ENCODE results near the gene FBN1. TPM values are rescaled to one million over a fixed set of nuclear protein-coding genes. Genes with fewer than 3 reads are reported as not detected.

The FBN1 gene
- polyA plus RNA-seq, 2 of the 4 experiments (the other 2 are of a cell fraction): 6.3 to 9.4 TPM

DNA sequence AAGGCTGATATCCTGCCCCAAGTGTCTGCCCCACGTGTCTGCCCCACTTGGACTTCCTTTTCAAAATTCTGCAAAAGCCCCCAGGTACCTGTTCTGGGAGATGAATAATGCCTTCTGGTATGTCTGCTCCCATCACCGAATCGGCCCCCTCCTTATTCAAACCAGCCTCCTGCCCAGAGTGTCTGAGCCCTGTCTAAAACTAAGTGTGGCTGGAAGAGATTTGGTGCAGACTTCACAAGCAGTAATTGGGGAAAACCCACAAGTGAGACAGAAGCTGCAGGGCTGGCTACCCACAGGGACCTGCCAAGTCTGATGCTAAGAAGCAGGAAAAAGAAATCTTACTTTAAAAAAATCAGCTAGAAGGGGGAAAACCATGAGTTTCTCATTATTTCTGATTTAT is 229.2 kb downstream of the FBN1 start:
- Histone ChIP-seq H3K27ac (peak overlapping the region in 1 of 2 experiments; percentile 80; a peak in 2 of 6 replicates), H3K4me3 (no peak overlapping the region), H3K9me3 (no peaks in the 10 kb centered on the region), H3K4me1 (peaks cover 20% of the 10 kb centered on the region), H3K4me2 (no peak overlapping the region)
- FAIRE-seq: no peak
- no peak for DNase-seq (ENCODE audit: low read depth in 1 of 2, low spot score in 1 of 2)
- POLR2A ChIA-PET: no interaction called here
- no peak for ATAC-seq
- CTCF ChIA-PET: interaction anchor here (1.3 to 1.7 kb wide), 2 partner anchors 58 to 59 kb away, joined by 4 to 5 read pairs; no protein-coding TSS in a partner anchor
- TF ChIP-seq HOXB13 (CRISPR knock-in tag; IDR thresholded peaks at IDR 0.05; ENCODE audit: low read depth): no peak
- TF ChIP-seq, protein P1, sequence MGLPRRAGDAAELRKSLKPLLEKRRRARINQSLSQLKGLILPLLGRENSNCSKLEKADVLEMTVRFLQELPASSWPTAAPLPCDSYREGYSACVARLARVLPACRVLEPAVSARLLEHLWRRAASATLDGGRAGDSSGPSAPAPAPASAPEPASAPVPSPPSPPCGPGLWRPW (IDR thresholded peaks at IDR 0.05): no peak
- TF ChIP-seq, protein P2, sequence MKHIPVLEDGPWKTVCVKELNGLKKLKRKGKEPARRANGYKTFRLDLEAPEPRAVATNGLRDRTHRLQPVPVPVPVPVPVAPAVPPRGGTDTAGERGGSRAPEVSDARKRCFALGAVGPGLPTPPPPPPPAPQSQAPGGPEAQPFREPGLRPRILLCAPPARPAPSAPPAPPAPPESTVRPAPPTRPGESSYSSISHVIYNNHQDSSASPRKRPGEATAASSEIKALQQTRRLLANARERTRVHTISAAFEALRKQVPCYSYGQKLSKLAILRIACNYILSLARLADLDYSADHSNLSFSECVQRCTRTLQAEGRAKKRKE (CRISPR knock-in tag; IDR thresholded peaks at IDR 0.05; ENCODE audit: low read depth): no peak
- no peak for TF ChIP-seq TP53 (CRISPR knock-in tag; IDR thresholded peaks at IDR 0.05)
- no peak for TF ChIP-seq MAZ (IDR thresholded peaks at IDR 0.05; ENCODE audit: borderline replicate concordance, low read depth, low read length)
- TF ChIP-seq EP300 (IDR thresholded peaks at IDR 0.05): no peak
- no peak for TF ChIP-seq NPAS2 (CRISPR knock-in tag; IDR thresholded peaks at IDR 0.05; ENCODE audit: borderline replicate concordance)
- no peak for TF ChIP-seq RCOR1 (IDR thresholded peaks at IDR 0.05; ENCODE audit: low read depth, low read length)
- no peak for TF ChIP-seq SMC3 (IDR thresholded peaks at IDR 0.05)
- no peak for TF ChIP-seq GATA3 (IDR thresholded peaks at IDR 0.05; ENCODE audit: borderline replicate concordance)
- TF ChIP-seq CHD4 (IDR thresholded peaks at IDR 0.05; ENCODE audit: borderline replicate concordance): no peak
- TF ChIP-seq, protein P3, sequence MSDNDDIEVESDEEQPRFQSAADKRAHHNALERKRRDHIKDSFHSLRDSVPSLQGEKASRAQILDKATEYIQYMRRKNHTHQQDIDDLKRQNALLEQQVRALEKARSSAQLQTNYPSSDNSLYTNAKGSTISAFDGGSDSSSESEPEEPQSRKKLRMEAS (IDR thresholded peaks at IDR 0.05): no peak
- TF ChIP-seq, protein P4, sequence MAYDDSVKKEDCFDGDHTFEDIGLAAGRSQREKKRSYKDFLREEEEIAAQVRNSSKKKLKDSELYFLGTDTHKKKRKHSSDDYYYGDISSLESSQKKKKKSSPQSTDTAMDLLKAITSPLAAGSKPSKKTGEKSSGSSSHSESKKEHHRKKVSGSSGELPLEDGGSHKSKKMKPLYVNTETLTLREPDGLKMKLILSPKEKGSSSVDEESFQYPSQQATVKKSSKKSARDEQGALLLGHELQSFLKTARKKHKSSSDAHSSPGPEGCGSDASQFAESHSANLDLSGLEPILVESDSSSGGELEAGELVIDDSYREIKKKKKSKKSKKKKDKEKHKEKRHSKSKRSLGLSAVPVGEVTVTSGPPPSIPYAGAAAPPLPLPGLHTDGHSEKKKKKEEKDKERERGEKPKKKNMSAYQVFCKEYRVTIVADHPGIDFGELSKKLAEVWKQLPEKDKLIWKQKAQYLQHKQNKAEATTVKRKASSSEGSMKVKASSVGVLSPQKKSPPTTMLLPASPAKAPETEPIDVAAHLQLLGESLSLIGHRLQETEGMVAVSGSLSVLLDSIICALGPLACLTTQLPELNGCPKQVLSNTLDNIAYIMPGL (CRISPR knock-in tag; IDR thresholded peaks at IDR 0.05; ENCODE audit: borderline replicate concordance): no peak
- TF ChIP-seq, protein P5, sequence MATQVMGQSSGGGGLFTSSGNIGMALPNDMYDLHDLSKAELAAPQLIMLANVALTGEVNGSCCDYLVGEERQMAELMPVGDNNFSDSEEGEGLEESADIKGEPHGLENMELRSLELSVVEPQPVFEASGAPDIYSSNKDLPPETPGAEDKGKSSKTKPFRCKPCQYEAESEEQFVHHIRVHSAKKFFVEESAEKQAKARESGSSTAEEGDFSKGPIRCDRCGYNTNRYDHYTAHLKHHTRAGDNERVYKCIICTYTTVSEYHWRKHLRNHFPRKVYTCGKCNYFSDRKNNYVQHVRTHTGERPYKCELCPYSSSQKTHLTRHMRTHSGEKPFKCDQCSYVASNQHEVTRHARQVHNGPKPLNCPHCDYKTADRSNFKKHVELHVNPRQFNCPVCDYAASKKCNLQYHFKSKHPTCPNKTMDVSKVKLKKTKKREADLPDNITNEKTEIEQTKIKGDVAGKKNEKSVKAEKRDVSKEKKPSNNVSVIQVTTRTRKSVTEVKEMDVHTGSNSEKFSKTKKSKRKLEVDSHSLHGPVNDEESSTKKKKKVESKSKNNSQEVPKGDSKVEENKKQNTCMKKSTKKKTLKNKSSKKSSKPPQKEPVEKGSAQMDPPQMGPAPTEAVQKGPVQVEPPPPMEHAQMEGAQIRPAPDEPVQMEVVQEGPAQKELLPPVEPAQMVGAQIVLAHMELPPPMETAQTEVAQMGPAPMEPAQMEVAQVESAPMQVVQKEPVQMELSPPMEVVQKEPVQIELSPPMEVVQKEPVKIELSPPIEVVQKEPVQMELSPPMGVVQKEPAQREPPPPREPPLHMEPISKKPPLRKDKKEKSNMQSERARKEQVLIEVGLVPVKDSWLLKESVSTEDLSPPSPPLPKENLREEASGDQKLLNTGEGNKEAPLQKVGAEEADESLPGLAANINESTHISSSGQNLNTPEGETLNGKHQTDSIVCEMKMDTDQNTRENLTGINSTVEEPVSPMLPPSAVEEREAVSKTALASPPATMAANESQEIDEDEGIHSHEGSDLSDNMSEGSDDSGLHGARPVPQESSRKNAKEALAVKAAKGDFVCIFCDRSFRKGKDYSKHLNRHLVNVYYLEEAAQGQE (IDR thresholded peaks at IDR 0.05): no peak
- WGBS (ENCODE audit: missing lambda C conversion rate): 74% methylated on average over 3 of the region's 3 CpGs

DNA sequence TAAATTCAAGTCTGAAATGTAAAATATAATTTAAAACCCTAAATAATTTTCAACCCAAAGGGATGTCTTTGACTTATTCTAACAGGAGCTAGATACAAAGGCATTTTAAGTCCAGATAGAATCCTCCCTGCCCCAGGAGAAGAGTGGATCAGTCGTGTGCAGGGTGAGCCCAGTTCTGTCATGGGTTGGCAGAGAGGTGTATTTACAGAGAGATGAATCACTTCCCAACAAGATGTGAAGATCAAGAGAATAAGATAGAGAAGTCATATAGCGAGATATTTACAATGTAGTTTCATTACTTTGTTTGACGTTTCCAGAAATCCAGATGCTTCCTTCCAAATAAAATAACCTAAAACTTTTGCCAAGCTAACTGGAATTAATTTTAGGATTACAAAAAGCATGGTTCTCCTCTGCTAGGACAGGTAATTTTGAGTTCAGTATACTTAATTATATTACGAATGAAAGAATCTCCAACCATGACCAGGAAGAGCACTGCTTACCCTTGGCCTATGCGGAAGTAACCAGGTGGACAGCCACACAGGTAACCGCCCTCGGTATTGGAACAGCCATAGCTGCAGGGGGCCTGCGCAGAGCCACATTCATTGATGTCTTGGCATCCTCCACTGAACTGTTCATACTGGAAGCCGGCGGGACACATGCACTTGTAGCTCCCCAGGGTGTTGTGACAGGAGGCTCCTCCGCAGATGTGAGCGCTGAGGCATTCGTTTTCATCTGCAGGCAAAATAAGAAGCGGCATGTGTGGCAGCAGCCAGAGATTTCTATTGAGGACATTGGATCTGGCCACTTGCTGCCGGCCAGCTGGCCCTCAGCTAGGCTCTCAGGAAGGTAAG is 230.2 kb downstream of the FBN1 start:
- ATAC-seq (peak; percentile 87 to 97), DNase-seq (ENCODE audit: low read depth in 1 of 2, low spot score in 1 of 2) (peak; percentile 24 to 57), FAIRE-seq (no peak)
- peak overlapping the region; percentile 66 for H3K4me2 ChIP-seq
- ChIA-PET CTCF (interaction anchor here (1.7 kb wide), 1 partner anchor 58 kb away, joined by 5 read pairs; no protein-coding TSS in a partner anchor), POLR2A (no interaction called here)
- H3K27ac ChIP-seq: peak overlapping the region; percentile 42 to 80; a peak in 4 of 6 replicates
- H3K4me1 ChIP-seq: peaks cover 20% of the 10 kb centered on the region
- no peaks in the 10 kb centered on the region for H3K9me3 ChIP-seq
- H3K4me3 ChIP-seq: no peak overlapping the region
- WGBS (ENCODE audit: missing lambda C conversion rate): 58% methylated on average over 10 of the region's 15 CpGs
- TF ChIP-seq ESRRA (IDR thresholded peaks at IDR 0.05; ENCODE audit: borderline replicate concordance, low read length): no peak
- no peak for TF ChIP-seq ZFP36 (IDR thresholded peaks at IDR 0.05; ENCODE audit: borderline replicate concordance, partially characterized antibody)
- no peak for TF ChIP-seq NPAS2 (CRISPR knock-in tag; IDR thresholded peaks at IDR 0.05; ENCODE audit: borderline replicate concordance)
- peak; percentile 71; the same call in 1 of the 2 replicates for TF ChIP-seq GATA3 (IDR thresholded peaks at IDR 0.05; ENCODE audit: borderline replicate concordance)
- no peak for TF ChIP-seq CEBPB (IDR thresholded peaks at IDR 0.05)
- TF ChIP-seq, protein P6, sequence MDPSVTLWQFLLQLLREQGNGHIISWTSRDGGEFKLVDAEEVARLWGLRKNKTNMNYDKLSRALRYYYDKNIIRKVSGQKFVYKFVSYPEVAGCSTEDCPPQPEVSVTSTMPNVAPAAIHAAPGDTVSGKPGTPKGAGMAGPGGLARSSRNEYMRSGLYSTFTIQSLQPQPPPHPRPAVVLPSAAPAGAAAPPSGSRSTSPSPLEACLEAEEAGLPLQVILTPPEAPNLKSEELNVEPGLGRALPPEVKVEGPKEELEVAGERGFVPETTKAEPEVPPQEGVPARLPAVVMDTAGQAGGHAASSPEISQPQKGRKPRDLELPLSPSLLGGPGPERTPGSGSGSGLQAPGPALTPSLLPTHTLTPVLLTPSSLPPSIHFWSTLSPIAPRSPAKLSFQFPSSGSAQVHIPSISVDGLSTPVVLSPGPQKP (IDR thresholded peaks at IDR 0.05; ENCODE audit: low read depth, low read length): no peak
- no peak for TF ChIP-seq HDAC2 (IDR thresholded peaks at IDR 0.05)
- no peak for TF ChIP-seq POLR2AphosphoS2 (conservative IDR thresholded peaks at IDR 0.05; ENCODE audit: low read length)
- 0 out of 5 replicates have a peak, but pooled peaks of 1 of the 2 experiments have one; percentile 21 for TF ChIP-seq JUN (IDR thresholded peaks at IDR 0.05)
- TF ChIP-seq, protein P7, sequence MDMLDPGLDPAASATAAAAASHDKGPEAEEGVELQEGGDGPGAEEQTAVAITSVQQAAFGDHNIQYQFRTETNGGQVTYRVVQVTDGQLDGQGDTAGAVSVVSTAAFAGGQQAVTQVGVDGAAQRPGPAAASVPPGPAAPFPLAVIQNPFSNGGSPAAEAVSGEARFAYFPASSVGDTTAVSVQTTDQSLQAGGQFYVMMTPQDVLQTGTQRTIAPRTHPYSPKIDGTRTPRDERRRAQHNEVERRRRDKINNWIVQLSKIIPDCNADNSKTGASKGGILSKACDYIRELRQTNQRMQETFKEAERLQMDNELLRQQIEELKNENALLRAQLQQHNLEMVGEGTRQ (IDR thresholded peaks at IDR 0.05): no peak
- TF ChIP-seq RCOR1 (IDR thresholded peaks at IDR 0.05; ENCODE audit: low read depth, low read length): no peak
- no peak for TF ChIP-seq CHD4 (IDR thresholded peaks at IDR 0.05; ENCODE audit: borderline replicate concordance)
- TF ChIP-seq BHLHE40 (IDR thresholded peaks at IDR 0.05; ENCODE audit: low read depth, low read length): no peak
- no peak for TF ChIP-seq PHF8 (IDR thresholded peaks at IDR 0.05; ENCODE audit: borderline replicate concordance, low read depth)
- no peak for TF ChIP-seq EHF (CRISPR knock-in tag; IDR thresholded peaks at IDR 0.05)
- TF ChIP-seq HOXB5 (CRISPR knock-in tag; IDR thresholded peaks at IDR 0.05): no peak
- no peak for TF ChIP-seq TP53 (CRISPR knock-in tag; IDR thresholded peaks at IDR 0.05)
